Body of pancreas (tissue), 4 donors: ENCODE data around the gene SH3GL1. TPM values are rescaled to one million over a fixed set of nuclear protein-coding genes. Genes with fewer than 3 reads are reported as not detected.

Source experiments
- ATAC-seq: fragments of 150-250 bp; one replicate; pipeline ENCODE4 v1.9.1; 2016
- DNase-seq, 4 donors: peaks; one replicate each; pipeline ENCODE4 v3.0.0-alpha.2; 2019
- H3K27ac ChIP-seq, 4 donors: fragments of 200-600 bp; sonication (generic); 1 replicate in 3 of 4; 2 replicates in 1 of 4; pipeline versions ENCODE4 v1.5.1 to v1.6.1; 2016 to 2019; ENCODE audit warnings: mild to moderate bottlenecking in 1 of 4, mixed read lengths in 1 of 4, moderate library complexity in 1 of 4
- H3K27me3 ChIP-seq, 2 donors: fragments of 200-600 bp; sonication (generic); one replicate each; pipeline ENCODE4 v1.6.0; 2016; ENCODE audit warnings: mild to moderate bottlenecking in 1 of 2
- H3K36me3 ChIP-seq, 2 donors: fragments of 200-600 bp; sonication (generic); replicated peaks in 1 of 2; 2 replicates each; pipeline ENCODE4 v1.5.1; 2016; ENCODE audit warnings: low read depth in 2 of 2; ENCODE audit not compliant: insufficient read depth in 1 of 2
- H3K4me1 ChIP-seq: fragments of 200-600 bp; sonication (generic); one replicate; pipeline ENCODE4 v1.6.0; 2016
- H3K4me3 ChIP-seq, 2 donors: fragments of 200-600 bp; sonication (generic); 1 replicate in 1 of 2; 2 replicates in 1 of 2; pipeline ENCODE4 v1.5.1; 2016 to 2019
- H3K9me3 ChIP-seq, 3 donors: fragments of 200-600 bp; sonication (generic); 1 replicate in 2 of 3; 2 replicates in 1 of 3; pipeline ENCODE4 v1.5.1; 2016
- CTCF ChIP-seq, 7 experiments: fragments of 450-650 bp in 4 of 7; fragments of 200-600 bp in 3 of 7; sonication (generic) in 3 of 7; IDR thresholded peaks; one replicate each; pipeline ENCODE4 v1.5.1; 2016 to 2019; ENCODE audit warnings: antibody characterized with exemption in 7 of 7
- POLR2A ChIP-seq, 3 donors: fragments of 450-650 bp; IDR thresholded peaks; one replicate each; pipeline ENCODE4 v1.6.1; 2016; ENCODE audit warnings: antibody characterized with exemption in 3 of 3, mild to moderate bottlenecking in 2 of 3
- WGBS, 2 donors: methylation state at CpG; one replicate each; pipeline ENCODE4 v1.1.5; 2017; 5-methylcytosine and 5-hydroxymethylcytosine counted together
- intact Hi-C: fragments of 100-400 bp; cut with DNase I; formaldehyde crosslinking; loops from one replicate; pipeline ENCODE4 v1.15.1; 2023
- total RNA-seq, 2 donors: library from RNA; depleted of rRNA; stranded (reverse); fragments of >200 nt; gene quantifications; one replicate each; pipeline ENCODE4 v1.1.0, GENCODE V29; 2016

The SH3GL1 gene
- total RNA-seq, 2 donors from 2014 or later: 20.4 to 22.6 TPM

GRCh38 chr19:4380254-4380727 is 20.1 kb downstream of the SH3GL1 start:
- intact Hi-C loops: no loop called here
- Histone ChIP-seq H3K27me3 (no peaks in the 10 kb centered on the region), H3K4me1 (peaks cover 65% of the 10 kb centered on the region), H3K27ac (peak overlapping the region; percentile 17 to 82 (median 48)), H3K36me3 (no peaks in the 10 kb centered on the region), H3K4me3 (no peak overlapping the region), H3K9me3 (no peaks in the 10 kb centered on the region)
- 44 to 66% methylated on average over 15 to 17 of the region's 17 CpGs for WGBS, 2 donors
- TF ChIP-seq POLR2A (IDR thresholded peaks at IDR 0.05) (no peak), CTCF (IDR thresholded peaks at IDR 0.05) (no peak)
- DNase-seq: peak in 2 of 4 donors; percentile 21 to 36
- ATAC-seq: no peak

DNA sequence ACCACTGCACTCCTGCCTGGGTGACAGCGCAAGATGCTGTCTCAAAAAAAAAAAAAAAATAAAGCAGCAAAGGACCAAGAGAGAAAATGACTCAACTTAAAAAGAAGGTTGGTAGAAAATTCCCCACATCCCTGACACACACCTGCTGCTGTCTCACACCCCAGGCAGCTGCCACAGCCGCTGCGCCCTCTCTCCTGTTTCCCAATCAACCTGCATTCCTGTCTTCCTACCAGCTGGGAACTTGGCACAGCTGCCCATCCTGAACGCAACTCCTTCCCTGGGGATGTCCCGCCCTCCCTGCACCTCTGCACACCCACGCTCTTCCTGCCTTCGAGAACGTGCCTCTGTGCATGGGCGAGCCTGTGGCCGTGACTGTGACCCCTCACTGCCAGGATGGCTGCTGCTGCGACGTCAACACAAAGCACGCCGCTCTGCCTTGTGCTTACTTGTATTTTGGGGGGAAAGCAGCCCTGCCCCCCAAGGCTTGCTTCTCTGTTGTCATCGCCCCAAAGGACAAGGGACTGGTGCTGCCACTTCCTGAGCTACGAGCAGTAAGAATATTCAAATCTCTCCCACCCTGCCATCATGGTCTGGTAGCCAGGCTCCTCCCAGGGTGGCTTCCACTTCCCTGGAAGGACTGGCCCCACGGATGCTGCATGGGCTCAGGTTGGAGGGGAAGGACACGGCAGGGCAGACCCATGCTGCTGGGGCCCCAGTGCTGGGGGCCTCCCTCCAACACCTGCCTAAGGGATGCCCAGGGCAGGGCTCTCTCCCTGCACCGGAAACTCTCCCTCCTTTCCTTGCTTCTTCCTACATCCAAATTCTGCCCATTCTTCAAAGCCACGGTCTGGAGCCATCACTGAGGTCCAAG is 20.7 kb downstream of the SH3GL1 start:
- ATAC-seq (peak; percentile 86), DNase-seq (peak; percentile 90 to 94 (median 94))
- no peaks in the 10 kb centered on the region for H3K27me3 ChIP-seq
- TF ChIP-seq POLR2A (IDR thresholded peaks at IDR 0.05) (no peak), CTCF (IDR thresholded peaks at IDR 0.05) (peak in 1 of 7 experiments; percentile 18)
- no peaks in the 10 kb centered on the region for H3K36me3 ChIP-seq
- H3K27ac ChIP-seq: peak overlapping the region; percentile 50 to 82 (median 64)
- H3K9me3 ChIP-seq: no peaks in the 10 kb centered on the region
- H3K4me3 ChIP-seq: no peak overlapping the region
- peaks cover 72% of the 10 kb centered on the region for H3K4me1 ChIP-seq
- WGBS, 2 donors: 22 to 44% methylated on average over 7 to 20 of the region's 20 CpGs
- intact Hi-C loops: no loop called here

DNA sequence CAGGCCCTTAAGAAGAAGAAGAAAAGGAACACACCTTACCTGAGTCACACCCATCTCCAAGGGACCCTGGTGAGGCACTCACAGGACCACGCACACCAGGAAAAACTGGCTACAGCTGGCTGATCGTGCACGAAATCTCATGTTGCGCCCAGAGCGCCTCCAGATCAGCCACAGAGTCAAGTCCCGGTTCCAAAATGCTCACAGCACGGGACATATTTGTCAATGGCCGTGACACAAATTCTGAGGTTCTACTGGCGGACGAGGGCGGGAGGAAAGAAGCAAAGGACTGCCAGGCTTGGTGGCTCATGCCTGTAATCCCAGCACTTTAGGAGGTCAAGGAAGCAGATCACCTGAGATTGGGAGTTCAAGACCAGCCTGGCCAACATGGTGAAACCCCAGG is 21.5 kb downstream of the SH3GL1 start:
- H3K4me3 ChIP-seq: no peak overlapping the region
- intact Hi-C loops: no loop called here
- ATAC-seq: no peak
- H3K27me3 ChIP-seq: no peaks in the 10 kb centered on the region
- H3K27ac ChIP-seq: peak overlapping the region; percentile 50 to 82 (median 64)
- DNase-seq: peak in 1 of 4 donors; percentile 15
- WGBS, 2 donors: 52 to 77% methylated on average over 5 to 11 of the region's 11 CpGs
- H3K4me1 ChIP-seq: peaks cover 73% of the 10 kb centered on the region
- no peaks in the 10 kb centered on the region for H3K36me3 ChIP-seq
- no peak for TF ChIP-seq CTCF (IDR thresholded peaks at IDR 0.05)
- TF ChIP-seq POLR2A (IDR thresholded peaks at IDR 0.05): no peak
- no peaks in the 10 kb centered on the region for H3K9me3 ChIP-seq

DNA sequence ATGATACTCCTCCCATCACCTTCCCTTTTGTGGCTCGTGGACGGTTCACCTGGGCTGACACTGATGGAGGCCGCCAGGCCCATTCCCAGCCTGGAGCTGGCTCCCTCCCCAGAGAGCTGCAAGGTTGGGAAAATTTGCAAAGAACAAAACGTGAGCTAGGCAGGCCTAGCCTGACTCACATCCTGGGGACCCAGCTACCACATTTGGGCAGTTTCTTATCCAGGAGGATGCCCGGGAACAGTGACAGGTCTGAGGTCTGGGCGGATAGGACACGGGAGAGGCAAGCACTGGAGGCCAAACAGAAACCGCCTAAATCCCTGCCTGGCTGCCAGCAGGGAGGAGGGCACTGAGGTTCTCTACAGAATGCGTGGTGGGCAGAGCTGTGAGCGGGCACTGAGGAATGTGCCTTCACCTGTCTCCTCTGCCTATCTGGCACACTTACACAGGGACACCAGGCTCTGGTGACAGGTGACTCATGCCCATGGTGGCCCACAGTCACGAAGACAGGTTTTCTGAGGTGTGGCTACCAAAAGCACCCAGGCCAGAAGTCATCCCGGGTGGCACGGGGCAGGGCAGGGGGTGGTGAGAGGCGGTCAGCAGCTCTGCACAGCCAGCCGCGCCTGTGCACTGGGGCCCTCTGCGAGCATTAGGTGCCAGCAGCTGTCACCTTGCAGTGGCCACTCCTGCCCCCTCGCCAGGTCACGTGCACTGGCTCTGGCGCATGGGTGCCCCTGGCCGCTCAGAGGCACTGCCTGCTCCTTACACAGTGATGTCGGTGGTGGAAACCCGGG is 23.2 kb downstream of the SH3GL1 start:
- DNase-seq (peak; percentile 62 to 84 (median 74)), ATAC-seq (peak; percentile 20)
- H3K27ac ChIP-seq: peak overlapping the region; percentile 0 to 81 (median 69)
- H3K27me3 ChIP-seq: no peaks in the 10 kb centered on the region
- no peaks in the 10 kb centered on the region for H3K36me3 ChIP-seq
- H3K4me3 ChIP-seq: no peak overlapping the region
- intact Hi-C loops: no loop called here
- H3K4me1 ChIP-seq: peaks cover 83% of the 10 kb centered on the region
- no peak for TF ChIP-seq CTCF (IDR thresholded peaks at IDR 0.05)
- no peak for TF ChIP-seq POLR2A (IDR thresholded peaks at IDR 0.05)
- H3K9me3 ChIP-seq: no peaks in the 10 kb centered on the region
- WGBS, 2 donors: 22 to 54% methylated on average over 4 to 16 of the region's 23 CpGs
